Trophoblast cell (in vitro differentiated cells and primary cell): Measurements from ENCODE around the gene C2orf68.

Experiments used
- DNase-seq, 2 donors: peaks; one replicate each; pipeline ENCODE4 v3.0.0-alpha.2; 2016
- H2AFZ ChIP-seq: 2 replicates; pipeline ENCODE4 v1.6.1; 2013; ENCODE audit warnings: low read length, moderate library complexity, mild to moderate bottlenecking; ENCODE audit not compliant: insufficient read depth, poor library complexity
- H2AK5ac ChIP-seq: 2 replicates; pipeline ENCODE4 v1.6.1; 2013; ENCODE audit warnings: mild to moderate bottlenecking, low read length
- H2BK120ac ChIP-seq: 2 replicates; pipeline ENCODE4 v1.6.1; 2013; ENCODE audit warnings: low read length, mild to moderate bottlenecking, moderate library complexity; ENCODE audit not compliant: insufficient read depth, poor library complexity
- H2BK12ac ChIP-seq: 2 replicates; pipeline ENCODE4 v1.6.1; 2013; ENCODE audit warnings: mild to moderate bottlenecking, low read length, moderate library complexity
- H2BK5ac ChIP-seq: 2 replicates; pipeline ENCODE4 v1.6.1; 2013; ENCODE audit warnings: low read length, low read depth, moderate library complexity, mild to moderate bottlenecking; ENCODE audit not compliant: poor library complexity
- H3K14ac ChIP-seq: 2 replicates; pipeline ENCODE4 v1.6.1; 2013; ENCODE audit warnings: mild to moderate bottlenecking, low read length
- H3K18ac ChIP-seq: 2 replicates; pipeline ENCODE4 v1.6.1; 2013; ENCODE audit warnings: mild to moderate bottlenecking, low read length
- H3K23ac ChIP-seq: 2 replicates; pipeline ENCODE4 v1.6.1; 2013; ENCODE audit warnings: low read length
- H3K27ac ChIP-seq: 2 replicates; pipeline ENCODE4 v1.5.1; 2013; ENCODE audit warnings: low read depth, mild to moderate bottlenecking, inconsistent platforms, low read length, moderate library complexity
- H3K27me3 ChIP-seq: 2 replicates; pipeline ENCODE4 v1.6.1; 2013; ENCODE audit warnings: inconsistent platforms, mild to moderate bottlenecking, low read length, moderate library complexity; ENCODE audit not compliant: insufficient read depth
- H3K36me3 ChIP-seq, 2 experiments: 1 replicate in 1 of 2; 2 replicates in 1 of 2; pipeline ENCODE4 v1.6.1; 2013; ENCODE audit warnings: low read length in 2 of 2, mild to moderate bottlenecking in 2 of 2, moderate library complexity in 1 of 2; ENCODE audit not compliant: insufficient read depth in 2 of 2, control insufficient read depth in 1 of 2
- H3K4ac ChIP-seq: 2 replicates; pipeline ENCODE4 v1.6.1; 2013; ENCODE audit warnings: low read depth, mild to moderate bottlenecking, low read length, moderate library complexity
- H3K4me1 ChIP-seq, 2 experiments: 1 replicate in 1 of 2; 2 replicates in 1 of 2; pipeline ENCODE4 v1.6.1; 2013; ENCODE audit warnings: low read length in 2 of 2, mild to moderate bottlenecking in 2 of 2, moderate library complexity in 1 of 2; ENCODE audit not compliant: insufficient read depth in 2 of 2, control insufficient read depth in 1 of 2
- H3K4me2 ChIP-seq: 2 replicates; pipeline ENCODE4 v1.6.1; 2013; ENCODE audit warnings: inconsistent platforms, mild to moderate bottlenecking, low read length, moderate library complexity
- H3K4me3 ChIP-seq: 2 replicates; pipeline ENCODE4 v1.5.1; 2013; ENCODE audit warnings: mild to moderate bottlenecking, low read depth, low read length, inconsistent platforms
- H3K79me1 ChIP-seq: one replicate; pipeline ENCODE4 v1.6.1; 2013; ENCODE audit warnings: low read length
- H3K79me2 ChIP-seq: 2 replicates; pipeline ENCODE4 v1.6.1; 2013; ENCODE audit warnings: low read length, mild to moderate bottlenecking; ENCODE audit not compliant: control insufficient read depth, insufficient read depth, poor library complexity
- H3K9ac ChIP-seq: 2 replicates; pipeline ENCODE4 v1.6.1; 2013; ENCODE audit warnings: mild to moderate bottlenecking, low read length
- H3K9me3 ChIP-seq: 2 replicates; pipeline ENCODE4 v1.6.1; 2013; ENCODE audit warnings: low read depth, mild to moderate bottlenecking, control low read depth, inconsistent platforms, low read length; ENCODE audit not compliant: insufficient read depth
- H4K12ac ChIP-seq: 2 replicates; pipeline ENCODE4 v1.6.1; 2013; ENCODE audit warnings: low read depth, mild to moderate bottlenecking, low read length, moderate library complexity
- H4K8ac ChIP-seq: 2 replicates; pipeline ENCODE4 v1.6.1; 2013; ENCODE audit warnings: low read depth, mild to moderate bottlenecking, low read length, moderate library complexity
- H4K91ac ChIP-seq: one replicate; pipeline ENCODE4 v1.6.1; 2013; ENCODE audit warnings: low read depth, mild to moderate bottlenecking, low read length, moderate library complexity
- WGBS: extraction: QIAGEN DNeasy Blood & Tissue Kit; methylation state at CpG from one replicate; pipeline ENCODE4 v1.1.7; 2013; ENCODE audit warnings: missing lambda C conversion rate; ENCODE audit not compliant: insufficient read length, insufficient coverage; ENCODE audit errors: extremely low coverage; 5-methylcytosine and 5-hydroxymethylcytosine counted together

The C2orf68 gene

DNA sequence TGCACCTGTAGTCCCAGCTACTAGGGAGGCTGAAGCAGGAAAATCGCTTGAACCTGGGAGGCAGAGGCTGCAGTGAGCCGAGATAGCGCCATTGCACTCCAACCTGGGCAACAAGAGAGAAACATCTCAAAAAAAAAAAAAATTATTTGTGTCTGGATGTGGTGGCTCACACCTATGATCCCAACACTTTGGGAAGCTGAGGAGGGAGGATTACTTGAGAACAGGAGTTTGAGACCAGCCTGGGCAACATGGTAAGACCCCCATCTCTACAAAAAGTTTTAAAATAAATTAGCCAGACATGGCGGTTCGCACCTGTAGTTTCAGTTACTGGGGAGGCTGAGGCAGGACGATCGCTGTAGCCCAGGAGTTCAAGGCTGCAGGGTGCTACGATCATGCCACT lies 36.1 kb downstream of the C2orf68 start:
- DNase-seq = no peak
- no peak overlapping the region for H4K91ac ChIP-seq
- H2BK120ac ChIP-seq = no peak overlapping the region
- peaks cover 6% of the 10 kb centered on the region for H3K79me2 ChIP-seq
- no peak overlapping the region for H3K4ac ChIP-seq
- no peak overlapping the region for H3K23ac ChIP-seq
- H3K4me2 ChIP-seq = no peak overlapping the region
- H3K4me3 ChIP-seq = no peak overlapping the region
- H3K27ac ChIP-seq = no peak overlapping the region
- H2AFZ ChIP-seq = no peak overlapping the region
- H3K9me3 ChIP-seq = no peaks in the 10 kb centered on the region
- H3K4me1 ChIP-seq = peaks cover 24 to 25% of the 10 kb centered on the region in 2 experiments
- H3K27me3 ChIP-seq = no peaks in the 10 kb centered on the region
- no peak overlapping the region for H4K12ac ChIP-seq
- no peak overlapping the region for H2BK5ac ChIP-seq
- WGBS = no CpG with 5 or more reads among the region's 8 CpGs
- no peak overlapping the region for H2AK5ac ChIP-seq
- H3K79me1 ChIP-seq = peaks cover 4% of the 10 kb centered on the region
- no peak overlapping the region for H2BK12ac ChIP-seq
- H3K18ac ChIP-seq = no peak overlapping the region
- no peak overlapping the region for H4K8ac ChIP-seq
- no peak overlapping the region for H3K14ac ChIP-seq
- no peak overlapping the region for H3K9ac ChIP-seq
- peaks cover 0 to 3% of the 10 kb centered on the region in 2 experiments for H3K36me3 ChIP-seq

GRCh38 chr2:85566265-85566664 lies 45.6 kb downstream of the C2orf68 start:
- Histone ChIP-seq H3K18ac (no peak overlapping the region), H3K4me3 (no peak overlapping the region), H2BK5ac (no peak overlapping the region), H3K27ac (no peak overlapping the region), H3K4me1 (no peaks in the 10 kb centered on the region), H3K4ac (no peak overlapping the region), H2AFZ (no peak overlapping the region), H3K14ac (no peak overlapping the region), H2AK5ac (no peak overlapping the region), H3K79me2 (peaks cover 2% of the 10 kb centered on the region), H4K91ac (no peak overlapping the region), H3K36me3 (no peaks in the 10 kb centered on the region), H3K23ac (no peak overlapping the region), H3K79me1 (peaks cover 4% of the 10 kb centered on the region), H2BK12ac (no peak overlapping the region), H3K4me2 (no peak overlapping the region), H4K8ac (no peak overlapping the region), H2BK120ac (no peak overlapping the region), H3K9ac (no peak overlapping the region), H4K12ac (no peak overlapping the region), H3K27me3 (no peaks in the 10 kb centered on the region), H3K9me3 (no peaks in the 10 kb centered on the region)
- WGBS = no CpG with 5 or more reads among the region's 4 CpGs
- no peak for DNase-seq

- H3K79me2 ChIP-seq = peaks cover 6% of the 10 kb centered on the region
- H2AK5ac ChIP-seq = no peak overlapping the region
- no CpG with 5 or more reads among the region's 5 CpGs for WGBS
- H3K23ac ChIP-seq = no peak overlapping the region
- no peak overlapping the region for H3K9ac ChIP-seq
- H3K9me3 ChIP-seq = no peaks in the 10 kb centered on the region
- no peak for DNase-seq
- H3K27me3 ChIP-seq = no peaks in the 10 kb centered on the region
- H3K27ac ChIP-seq = no peak overlapping the region
- H2BK12ac ChIP-seq = no peak overlapping the region
- H2BK5ac ChIP-seq = no peak overlapping the region
- H4K91ac ChIP-seq = no peak overlapping the region
- no peak overlapping the region for H3K4ac ChIP-seq
- H3K4me1 ChIP-seq = no peaks in the 10 kb centered on the region
- H4K12ac ChIP-seq = no peak overlapping the region
- H2BK120ac ChIP-seq = no peak overlapping the region
- no peak overlapping the region for H3K18ac ChIP-seq
- no peak overlapping the region for H3K4me2 ChIP-seq
- no peak overlapping the region for H4K8ac ChIP-seq
- H3K36me3 ChIP-seq = no peaks in the 10 kb centered on the region
- H3K4me3 ChIP-seq = no peak overlapping the region
- no peak overlapping the region for H3K14ac ChIP-seq
- H3K79me1 ChIP-seq = peaks cover 5% of the 10 kb centered on the region
- no peak overlapping the region for H2AFZ ChIP-seq
These were observed 47.7 kb downstream of the C2orf68 start for GRCh38 chr2:85564144-85564563.

DNA sequence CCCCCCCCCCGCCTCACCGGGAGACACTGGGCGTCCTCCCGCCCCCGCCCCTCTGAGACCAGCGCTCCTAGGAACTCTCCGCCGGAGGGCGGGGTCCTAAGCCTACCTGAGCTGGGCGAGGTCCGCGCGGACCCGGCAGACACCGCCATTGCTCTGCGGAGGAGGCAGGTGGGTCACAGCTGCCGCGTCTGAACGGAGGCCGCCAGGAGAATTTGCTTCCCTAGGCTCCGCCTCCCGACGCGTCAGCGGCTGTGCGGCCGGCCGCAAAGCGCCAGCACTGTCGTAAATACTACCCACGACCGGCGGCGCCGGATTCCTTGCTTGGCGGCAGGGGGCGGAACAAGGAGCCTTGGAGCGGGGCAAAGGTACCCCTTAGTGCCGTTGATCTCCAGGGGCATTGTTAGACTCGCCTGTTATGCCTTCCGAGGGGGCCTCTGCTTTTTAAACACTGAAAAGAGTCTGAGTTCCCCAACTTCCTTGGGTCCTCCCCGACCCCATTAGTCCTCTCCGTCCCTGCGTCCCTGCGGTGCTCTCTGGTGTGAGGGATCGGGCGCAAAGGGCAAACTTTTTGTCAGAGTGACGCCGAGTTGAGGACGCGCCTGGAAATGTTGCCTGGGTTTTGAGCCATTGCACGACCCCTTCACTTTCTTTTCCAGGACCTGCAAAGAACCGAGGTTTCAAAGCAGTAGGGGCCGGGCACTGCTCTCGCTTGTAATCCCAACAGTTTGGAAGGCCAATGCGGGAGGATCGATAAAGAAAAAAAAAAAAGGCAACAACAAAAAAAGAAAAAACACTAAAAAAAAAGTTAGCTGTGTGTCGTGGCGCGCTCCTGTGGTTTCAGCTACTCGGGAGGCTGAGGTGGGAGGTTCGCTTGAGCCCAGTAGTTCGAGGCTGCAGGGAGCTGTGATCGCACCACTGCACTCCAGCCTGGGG lies 50.3 kb downstream of the C2orf68 start, which contains the start of gene GGCX:
GGCX (minus strand) TSS at position 214 of the 933 bp plus-strand sequence; CDS start at position 149, 65 bp downstream.
- H4K12ac ChIP-seq = peak within 1 kb of the TSS; percentile 80
- peak within 1 kb of the TSS; percentile 13 for H2AK5ac ChIP-seq
- peak within 1 kb of the TSS; percentile 38 for H3K4ac ChIP-seq
- no peak within 1 kb of the TSS for H2BK12ac ChIP-seq
- H3K9ac ChIP-seq = peak within 1 kb of the TSS; percentile 95
- no peaks in the 10 kb centered on the region for H3K4me1 ChIP-seq
- peak within 1 kb of the TSS; percentile 71 for H4K91ac ChIP-seq
- H2AFZ ChIP-seq = peak within 1 kb of the TSS; percentile 68
- H4K8ac ChIP-seq = peak within 1 kb of the TSS; percentile 95
- H3K9me3 ChIP-seq = no peaks in the 10 kb centered on the region
- H3K23ac ChIP-seq = no peak within 1 kb of the TSS
- H3K27ac ChIP-seq = peak within 1 kb of the TSS; percentile 37
- H3K14ac ChIP-seq = peak within 1 kb of the TSS; percentile 59
- no CpG with 5 or more reads among the region's 64 CpGs for WGBS
- H3K79me2 ChIP-seq = peaks cover 6% of the 10 kb centered on the region
- H3K18ac ChIP-seq = peak within 1 kb of the TSS; percentile 50
- peak within 1 kb of the TSS; percentile 68 for H2BK120ac ChIP-seq
- H3K4me2 ChIP-seq = peak within 1 kb of the TSS; percentile 97
- peak within 1 kb of the TSS; percentile 89 for H3K4me3 ChIP-seq
- peak within 1 kb of the TSS; percentile 50 for H2BK5ac ChIP-seq
- DNase-seq = peak; percentile 96 to 98
- peaks cover 5% of the 10 kb centered on the region for H3K79me1 ChIP-seq
- no peaks in the 10 kb centered on the region for H3K27me3 ChIP-seq
- peaks cover 5 to 10% of the 10 kb centered on the region in 2 experiments for H3K36me3 ChIP-seq
